MCF 10A (cell line): ENCODE measurements around the gene TMEM198. TPM values are rescaled to one million over a fixed set of nuclear protein-coding genes. Genes with fewer than 3 reads are reported as not detected.

ENCODE experiments used
- BruUV-seq: library from RNA; stranded (reverse); fragments of 400-500 nt; replicated peaks from 2 replicates; lab custom pipeline; 2021; lab: Mats Ljungman, UMichigan
- CTCF ChIA-PET: fragments of 300-600 bp; sonication (Branson Sonifier 250); formaldehyde crosslinking; extraction: SDS; loops from one replicate; lab custom pipeline; 2021; ENCODE audit warnings: antibody characterized with exemption, inconsistent platforms; lab: Yijun Ruan, JAX
- POLR2A ChIA-PET: fragments of 300-600, 350-650 bp; sonication (Branson Sonifier 250); formaldehyde crosslinking; extraction: SDS; loops from one replicate; lab custom pipeline; 2020; ENCODE audit warnings: antibody characterized with exemption, inconsistent platforms; lab: Yijun Ruan, JAX
- DNase-seq: peaks from one replicate; pipeline ENCODE4 v3.0.0-alpha.2; 2018; ENCODE audit not compliant: unreplicated experiment
- H3K27ac Mint-ChIP-seq: one replicate; pipeline ENCODE4 v1.8.0; 2022; ENCODE audit warnings: mild to moderate bottlenecking, low read depth, mixed read lengths; ENCODE audit not compliant: unreplicated experiment
- H3K27me3 Mint-ChIP-seq: one replicate; pipeline ENCODE4 v1.8.0; 2022; ENCODE audit warnings: mixed read lengths; ENCODE audit not compliant: insufficient read depth, unreplicated experiment
- H3K36me3 Mint-ChIP-seq: one replicate; pipeline ENCODE4 v1.8.0; 2022; ENCODE audit warnings: mild to moderate bottlenecking, moderate library complexity, mixed read lengths; ENCODE audit not compliant: insufficient read depth, unreplicated experiment
- H3K4me1 Mint-ChIP-seq: one replicate; pipeline ENCODE4 v1.8.0; 2022; ENCODE audit warnings: mixed read lengths; ENCODE audit not compliant: insufficient read depth, unreplicated experiment
- H3K4me3 Mint-ChIP-seq: one replicate; pipeline ENCODE4 v1.8.0; 2022; ENCODE audit warnings: mild to moderate bottlenecking, moderate library complexity, mixed read lengths; ENCODE audit not compliant: unreplicated experiment
- H3K9me3 Mint-ChIP-seq: one replicate; pipeline ENCODE4 v1.8.0; 2022; ENCODE audit warnings: mixed read lengths; ENCODE audit not compliant: unreplicated experiment
- intact Hi-C: fragments of 100-400 bp; cut with micrococcal nuclease; formaldehyde crosslinking; loops from 2 replicates; pipeline ENCODE4 v1.14.1; 2022
- total RNA-seq: library from RNA; stranded (reverse); gene quantifications from 2 replicates; pipeline ENCODE4 v1.2.3, GENCODE V29; 2022
- TF ChIP-seq, protein P1 (sequence below): fragments of 200-600 bp; IDR thresholded peaks from one replicate; pipeline ENCODE4 v1.8.0; 2022; ENCODE audit warnings: antibody characterized with exemption, mild to moderate bottlenecking; ENCODE audit not compliant: unreplicated experiment

Gene TMEM198
- total RNA-seq, 1 experiment from 2014 or later, result 6.3 TPM

- ChIA-PET CTCF (interaction anchor here (0.6 to 2.3 kb wide), 7 partner anchors 9 to 167 kb away, joined by 3 to 23 read pairs (median 4); no protein-coding TSS in a partner anchor), POLR2A (interaction anchor here (0.6 to 2.8 kb wide), 11 partner anchors 14 to 123 kb away, joined by 3 to 49 read pairs (median 6); partner anchors contain the start of genes CHPF, GMPPA, STK11IP and TMEM198)
- Mint-ChIP-seq H3K27ac (no peak within 1 kb of the TSS), H3K36me3 (peaks cover 19% of the 10 kb centered on the region), H3K4me1 (peaks cover 7% of the 10 kb centered on the region), H3K9me3 (no peaks in the 10 kb centered on the region), H3K4me3 (peak within 1 kb of the TSS; percentile 49), H3K27me3 (no peaks in the 10 kb centered on the region)
- TF ChIP-seq, protein P1, sequence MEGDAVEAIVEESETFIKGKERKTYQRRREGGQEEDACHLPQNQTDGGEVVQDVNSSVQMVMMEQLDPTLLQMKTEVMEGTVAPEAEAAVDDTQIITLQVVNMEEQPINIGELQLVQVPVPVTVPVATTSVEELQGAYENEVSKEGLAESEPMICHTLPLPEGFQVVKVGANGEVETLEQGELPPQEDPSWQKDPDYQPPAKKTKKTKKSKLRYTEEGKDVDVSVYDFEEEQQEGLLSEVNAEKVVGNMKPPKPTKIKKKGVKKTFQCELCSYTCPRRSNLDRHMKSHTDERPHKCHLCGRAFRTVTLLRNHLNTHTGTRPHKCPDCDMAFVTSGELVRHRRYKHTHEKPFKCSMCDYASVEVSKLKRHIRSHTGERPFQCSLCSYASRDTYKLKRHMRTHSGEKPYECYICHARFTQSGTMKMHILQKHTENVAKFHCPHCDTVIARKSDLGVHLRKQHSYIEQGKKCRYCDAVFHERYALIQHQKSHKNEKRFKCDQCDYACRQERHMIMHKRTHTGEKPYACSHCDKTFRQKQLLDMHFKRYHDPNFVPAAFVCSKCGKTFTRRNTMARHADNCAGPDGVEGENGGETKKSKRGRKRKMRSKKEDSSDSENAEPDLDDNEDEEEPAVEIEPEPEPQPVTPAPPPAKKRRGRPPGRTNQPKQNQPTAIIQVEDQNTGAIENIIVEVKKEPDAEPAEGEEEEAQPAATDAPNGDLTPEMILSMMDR, result no peak
- intact Hi-C loops, result no loop called here
- peak; percentile 60 for DNase-seq
- BruUV-seq, result no TSS peak
Measured at GRCh38 chr2:219571311-219572236, 27.7 kb downstream of the TMEM198 start, which contains the start of gene OBSL1. OBSL1 (minus strand) TSS chr2:219571539; CDS start chr2:219571232, 307 bp downstream.

DNA sequence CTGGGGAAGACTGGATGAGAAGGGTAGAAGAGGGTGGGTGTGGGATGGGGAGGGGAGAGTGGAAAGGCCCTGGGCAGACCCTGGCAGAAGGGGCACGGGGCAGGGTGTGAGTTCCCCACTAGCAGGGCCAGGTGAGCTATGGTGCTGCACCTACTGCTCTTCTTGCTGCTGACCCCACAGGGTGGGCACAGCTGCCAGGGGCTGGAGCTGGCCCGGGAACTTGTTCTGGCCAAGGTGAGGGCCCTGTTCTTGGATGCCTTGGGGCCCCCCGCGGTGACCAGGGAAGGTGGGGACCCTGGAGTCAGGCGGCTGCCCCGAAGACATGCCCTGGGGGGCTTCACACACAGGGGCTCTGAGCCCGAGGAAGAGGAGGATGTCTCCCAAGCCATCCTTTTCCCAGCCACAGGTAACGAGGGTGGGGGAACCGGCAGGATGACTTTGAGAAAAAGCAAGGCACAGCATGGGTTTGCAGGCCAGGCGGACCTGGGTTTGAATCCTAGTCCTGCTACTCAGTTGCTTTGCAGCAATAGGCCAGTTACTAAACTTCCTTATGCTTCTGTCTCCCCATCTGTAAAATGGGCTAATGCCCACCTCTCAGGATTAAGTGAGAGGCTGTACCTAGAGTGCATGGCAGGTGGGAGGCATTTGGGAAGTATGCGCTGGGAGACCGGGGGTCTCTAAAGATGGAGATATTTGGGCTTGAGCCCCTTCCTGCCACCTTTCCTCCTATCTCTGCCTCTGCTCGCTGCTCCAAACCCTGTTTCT lies 28.6 kb downstream of the TMEM198 start, which contains the start of gene INHA:
Gene INHA (plus strand): TSS at position 74 of the 765 bp plus-strand sequence. CDS start 65 bp downstream, at position 139.
- ChIA-PET CTCF (interaction anchor here (0.6 to 2.3 kb wide), 4 partner anchors 12 to 1307 kb away, joined by 3 to 23 read pairs (median 4); no protein-coding TSS in a partner anchor), POLR2A (interaction anchor here (1.6 to 2.8 kb wide), 4 partner anchors 25 to 116 kb away, joined by 8 to 49 read pairs (median 13); partner anchors contain the start of genes CHPF, STK11IP and TMEM198)
- intact Hi-C loops, result no loop called here
- H3K36me3 Mint-ChIP-seq, result peaks cover 19% of the 10 kb centered on the region
- H3K4me3 Mint-ChIP-seq, result peak within 1 kb of the TSS; percentile 49
- no peak within 1 kb of the TSS for H3K27ac Mint-ChIP-seq
- TF ChIP-seq, protein P1, result no peak
- no peaks in the 10 kb centered on the region for H3K9me3 Mint-ChIP-seq
- DNase-seq, result no peak
- no peaks in the 10 kb centered on the region for H3K27me3 Mint-ChIP-seq
- H3K4me1 Mint-ChIP-seq, result peaks cover 7% of the 10 kb centered on the region
- no TSS peak for BruUV-seq

DNA sequence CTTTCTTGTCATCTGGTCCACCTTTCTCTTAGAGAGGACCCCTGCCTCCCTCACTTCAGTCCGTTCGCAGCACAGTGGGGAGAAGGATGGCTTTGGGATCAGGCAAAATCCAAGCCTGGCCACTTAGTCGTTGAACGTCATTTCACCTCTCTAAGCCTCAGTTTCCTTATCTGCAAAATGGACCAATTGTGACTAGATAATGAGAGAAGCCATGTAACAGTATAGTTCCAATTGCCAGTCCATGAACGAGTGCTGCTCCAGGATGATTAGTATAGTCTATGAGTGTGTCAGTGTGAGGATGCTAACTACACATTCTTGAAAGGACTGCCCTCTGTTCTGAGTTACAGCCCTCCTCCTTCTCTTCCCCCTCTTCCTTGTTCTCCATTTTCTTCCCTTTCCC lies 29.3 kb downstream of the TMEM198 start:
- H3K36me3 Mint-ChIP-seq, result peaks cover 14% of the 10 kb centered on the region
- TF ChIP-seq, protein P1, result no peak
- H3K4me1 Mint-ChIP-seq, result peaks cover 7% of the 10 kb centered on the region
- ChIA-PET POLR2A (interaction anchor here (1.7 kb wide), 1 partner anchor 24 kb away, joined by 8 read pairs; the partner anchor contains the start of gene STK11IP), CTCF (interaction anchor here (0.6 to 1.7 kb wide), 4 partner anchors 13 to 1307 kb away, joined by 4 to 6 read pairs (median 4); no protein-coding TSS in a partner anchor)
- no TSS peak for BruUV-seq
- DNase-seq, result no peak
- no peak overlapping the region for H3K27ac Mint-ChIP-seq
- no peaks in the 10 kb centered on the region for H3K27me3 Mint-ChIP-seq
- intact Hi-C loops, result no loop called here
- no peaks in the 10 kb centered on the region for H3K9me3 Mint-ChIP-seq
- no peak overlapping the region for H3K4me3 Mint-ChIP-seq
